ENCODE results near the gene FAM162A.

DNA sequence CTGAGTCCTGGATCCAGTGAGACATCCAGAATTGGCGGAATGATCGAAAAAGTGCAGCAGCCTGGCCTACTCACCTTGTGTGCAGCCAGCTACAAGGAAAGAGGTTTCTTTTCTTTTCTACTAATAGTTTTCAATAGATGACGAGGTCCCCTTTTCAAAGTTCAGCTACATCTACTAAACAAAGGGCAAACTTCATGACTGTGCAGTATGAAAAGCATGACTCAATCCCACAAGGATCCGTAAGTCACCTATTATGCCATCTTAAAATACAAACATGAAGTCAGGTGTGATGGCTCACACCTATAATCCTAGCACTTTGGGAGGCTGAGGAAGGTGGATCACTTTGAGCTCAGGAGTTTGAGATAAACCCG, 17.6 kb upstream of the FAM162A start:
- TF ChIP-seq, protein P1, sequence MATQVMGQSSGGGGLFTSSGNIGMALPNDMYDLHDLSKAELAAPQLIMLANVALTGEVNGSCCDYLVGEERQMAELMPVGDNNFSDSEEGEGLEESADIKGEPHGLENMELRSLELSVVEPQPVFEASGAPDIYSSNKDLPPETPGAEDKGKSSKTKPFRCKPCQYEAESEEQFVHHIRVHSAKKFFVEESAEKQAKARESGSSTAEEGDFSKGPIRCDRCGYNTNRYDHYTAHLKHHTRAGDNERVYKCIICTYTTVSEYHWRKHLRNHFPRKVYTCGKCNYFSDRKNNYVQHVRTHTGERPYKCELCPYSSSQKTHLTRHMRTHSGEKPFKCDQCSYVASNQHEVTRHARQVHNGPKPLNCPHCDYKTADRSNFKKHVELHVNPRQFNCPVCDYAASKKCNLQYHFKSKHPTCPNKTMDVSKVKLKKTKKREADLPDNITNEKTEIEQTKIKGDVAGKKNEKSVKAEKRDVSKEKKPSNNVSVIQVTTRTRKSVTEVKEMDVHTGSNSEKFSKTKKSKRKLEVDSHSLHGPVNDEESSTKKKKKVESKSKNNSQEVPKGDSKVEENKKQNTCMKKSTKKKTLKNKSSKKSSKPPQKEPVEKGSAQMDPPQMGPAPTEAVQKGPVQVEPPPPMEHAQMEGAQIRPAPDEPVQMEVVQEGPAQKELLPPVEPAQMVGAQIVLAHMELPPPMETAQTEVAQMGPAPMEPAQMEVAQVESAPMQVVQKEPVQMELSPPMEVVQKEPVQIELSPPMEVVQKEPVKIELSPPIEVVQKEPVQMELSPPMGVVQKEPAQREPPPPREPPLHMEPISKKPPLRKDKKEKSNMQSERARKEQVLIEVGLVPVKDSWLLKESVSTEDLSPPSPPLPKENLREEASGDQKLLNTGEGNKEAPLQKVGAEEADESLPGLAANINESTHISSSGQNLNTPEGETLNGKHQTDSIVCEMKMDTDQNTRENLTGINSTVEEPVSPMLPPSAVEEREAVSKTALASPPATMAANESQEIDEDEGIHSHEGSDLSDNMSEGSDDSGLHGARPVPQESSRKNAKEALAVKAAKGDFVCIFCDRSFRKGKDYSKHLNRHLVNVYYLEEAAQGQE (IDR thresholded peaks at IDR 0.05; ENCODE audit: insufficient read depth in 1 of 2, low read depth in 2 of 2, low read length in 2 of 2) = no peak
- TF ChIP-seq SIN3A (IDR thresholded peaks at IDR 0.05; ENCODE audit: borderline replicate concordance, insufficient read depth, low read length) = no peak
- TF ChIP-seq POLR2AphosphoS5 (IDR thresholded peaks at IDR 0.05; ENCODE audit: low read depth, low read length) = no peak
- no peak for TF ChIP-seq TAF1 (IDR thresholded peaks at IDR 0.05; ENCODE audit: borderline replicate concordance, insufficient read depth, low read length)
- no peak for TF ChIP-seq FOXP2 (optimal IDR thresholded peaks at IDR 0.05; ENCODE audit: borderline replicate concordance, extremely low read depth, extremely low read length, insufficient read depth)
